Upper lobe of right lung (tissue), 1 donor: ENCODE data around the gene LAMC1. TPM values are rescaled to one million over a fixed set of nuclear protein-coding genes. Genes with fewer than 3 reads are reported as not detected.

Experiments
- ATAC-seq: fragments of 200-7000 bp; cut with Tn5 transposase; one replicate; pipeline ENCODE4 v1.9.1; 2020; ENCODE audit warnings: mild to moderate bottlenecking, moderate library complexity
- DNase-seq: peaks from one replicate; pipeline ENCODE4 v3.0.0-alpha.2; 2020
- H3K27ac ChIP-seq: fragments of 200-600 bp; one replicate; pipeline ENCODE4 v1.8.0; 2022
- H3K27me3 ChIP-seq: fragments of 200-600 bp; one replicate; pipeline ENCODE4 v1.8.0; 2022; ENCODE audit warnings: mild to moderate bottlenecking
- H3K36me3 ChIP-seq: fragments of 200-600 bp; one replicate; pipeline ENCODE4 v1.8.0; 2022
- H3K4me1 ChIP-seq: fragments of 200-600 bp; one replicate; pipeline ENCODE4 v1.8.0; 2022
- H3K4me3 ChIP-seq: fragments of 200-600 bp; one replicate; pipeline ENCODE4 v1.8.0; 2022; ENCODE audit warnings: mild to moderate bottlenecking
- H3K9me3 ChIP-seq: fragments of 200-600 bp; one replicate; pipeline ENCODE4 v1.8.0; 2022
- CTCF ChIP-seq: fragments of 200-600 bp; IDR thresholded peaks from one replicate; pipeline ENCODE4 v1.8.0; 2022; ENCODE audit warnings: antibody characterized with exemption
- intact Hi-C: fragments of 100-400 bp; cut with DNase I; formaldehyde crosslinking; loops from one replicate; pipeline ENCODE4 v1.11.0; 2022
- total RNA-seq: library from RNA; stranded (reverse); fragmentation: NEBNext Ultra II Directional; extraction: Animal tissue kit (Norgen Biotek cat#: 25700); gene quantifications from one replicate; pipeline ENCODE4 v1.2.1, GENCODE V29; 2021
- donor health status: DM: no; HTN: yes; CAD: no; lungs with severe emphysema.

LAMC1 gene
- total RNA-seq, 1 donor from 2014 or later = 120 TPM

GRCh38 chr1:183093066-183093668 lies 69.9 kb downstream of the LAMC1 start:
- H3K4me1 ChIP-seq = peaks cover 41% of the 10 kb centered on the region
- intact Hi-C loops = no loop called here

GRCh38 chr1:183093786-183094298 lies 70.6 kb downstream of the LAMC1 start:
- Histone ChIP-seq H3K36me3 (no peaks in the 10 kb centered on the region), H3K27me3 (no peaks in the 10 kb centered on the region), H3K4me3 (no peak overlapping the region), H3K9me3 (no peaks in the 10 kb centered on the region), H3K27ac (no peak overlapping the region), H3K4me1 (peaks cover 37% of the 10 kb centered on the region)
- intact Hi-C loops = no loop called here
- DNase-seq (no peak), ATAC-seq (peak; percentile 78)
- no peak for TF ChIP-seq CTCF

More at GRCh38 chr1:183093066-183093668, 69.9 kb downstream of the LAMC1 start:
- no peak for TF ChIP-seq CTCF
- ATAC-seq (no peak), DNase-seq (no peak)
- no peaks in the 10 kb centered on the region for H3K27me3 ChIP-seq
- H3K4me3 ChIP-seq = no peak overlapping the region
- H3K27ac ChIP-seq = no peak overlapping the region
- H3K9me3 ChIP-seq = no peaks in the 10 kb centered on the region
- H3K36me3 ChIP-seq = no peaks in the 10 kb centered on the region

- Histone ChIP-seq H3K27me3 (no peaks in the 10 kb centered on the region), H3K36me3 (no peaks in the 10 kb centered on the region), H3K27ac (no peak overlapping the region), H3K4me1 (peaks cover 33% of the 10 kb centered on the region), H3K4me3 (no peak overlapping the region), H3K9me3 (no peaks in the 10 kb centered on the region)
- ATAC-seq (no peak), DNase-seq (no peak)
- TF ChIP-seq CTCF = no peak
- intact Hi-C loops = no loop called here
Measured at GRCh38 chr1:183094351-183094750, 71.1 kb downstream of the LAMC1 start.

GRCh38 chr1:183096351-183096750 lies 73.1 kb downstream of the LAMC1 start:
- Histone ChIP-seq H3K4me3 (no peak overlapping the region), H3K9me3 (no peaks in the 10 kb centered on the region), H3K27me3 (no peaks in the 10 kb centered on the region), H3K27ac (no peak overlapping the region), H3K4me1 (peaks cover 16% of the 10 kb centered on the region), H3K36me3 (no peaks in the 10 kb centered on the region)
- DNase-seq (no peak), ATAC-seq (no peak)
- no peak for TF ChIP-seq CTCF
- intact Hi-C loops = no loop called here

- H3K4me3 ChIP-seq = no peak overlapping the region
- TF ChIP-seq CTCF = no peak
- no peaks in the 10 kb centered on the region for H3K9me3 ChIP-seq
- H3K36me3 ChIP-seq = no peaks in the 10 kb centered on the region
- ATAC-seq = no peak
- peaks cover 16% of the 10 kb centered on the region for H3K4me1 ChIP-seq
- DNase-seq = no peak
- no peaks in the 10 kb centered on the region for H3K27me3 ChIP-seq
- intact Hi-C loops = no loop called here
- no peak overlapping the region for H3K27ac ChIP-seq
Measured at GRCh38 chr1:183096894-183097293, 73.7 kb downstream of the LAMC1 start.
